CD4-positive, alpha-beta T cell treated with Interleukin-15 for 1 hour (primary cell): ENCODE data around the gene SELENOK.
"Not testable (repeated sequence)": the region's sequence is repeated elsewhere in the genome, so short reads cannot be mapped to it uniquely, and the experiment has no call there.

ENCODE experiments used
- DNase-seq: peaks from one replicate; pipeline ENCODE4 v3.0.0-alpha.2; 2020

The SELENOK gene

GRCh38 chr3:53891497-53892285 is at the start of gene SELENOK:
Gene SELENOK (minus strand): TSS chr3:53891859.
- peak; percentile 99 for DNase-seq

- no peak for DNase-seq
These were observed 49.5 kb upstream of the SELENOK start for GRCh38 chr3:53941184-53941583.

- DNase-seq, result no peak
These were observed 49.0 kb upstream of the SELENOK start for GRCh38 chr3:53940623-53941022.

- no peak for DNase-seq
These were observed 48.2 kb upstream of the SELENOK start for GRCh38 chr3:53939813-53940212.

- DNase-seq, result no peak
These were observed 47.5 kb upstream of the SELENOK start for GRCh38 chr3:53939086-53939582.

GRCh38 chr3:53938645-53939044 is 47.0 kb upstream of the SELENOK start:
- no peak for DNase-seq

GRCh38 chr3:53936347-53936746 is 44.7 kb upstream of the SELENOK start:
- DNase-seq, result no peak

- no peak for DNase-seq
These were observed 43.7 kb upstream of the SELENOK start for GRCh38 chr3:53935283-53935901.

GRCh38 chr3:53927208-53927872 is 35.7 kb upstream of the SELENOK start:
- not testable (repeated sequence) for DNase-seq

GRCh38 chr3:53921296-53921695 is 29.6 kb upstream of the SELENOK start:
- DNase-seq, result no peak

GRCh38 chr3:53919741-53920140 is 28.1 kb upstream of the SELENOK start:
- DNase-seq, result no peak

GRCh38 chr3:53913401-53913800 is 21.7 kb upstream of the SELENOK start:
- no peak for DNase-seq

- no peak for DNase-seq
These were observed 11.1 kb upstream of the SELENOK start for GRCh38 chr3:53902711-53903110.

- no peak for DNase-seq
These were observed 10.4 kb upstream of the SELENOK start for GRCh38 chr3:53902067-53902466.

GRCh38 chr3:53900666-53901331 is 9.1 kb upstream of the SELENOK start:
- DNase-seq, result no peak

GRCh38 chr3:53899750-53900149 is 8.1 kb upstream of the SELENOK start:
- no peak for DNase-seq

GRCh38 chr3:53892286-53892637 is 603 bp upstream of the SELENOK start:
- no peak for DNase-seq

GRCh38 chr3:53890726-53891475 is 758 bp downstream of the SELENOK start:
- peak; percentile 71 for DNase-seq

- no peak for DNase-seq
These were observed 3.4 kb downstream of the SELENOK start for GRCh38 chr3:53888232-53888631.

GRCh38 chr3:53887446-53887845 is 4.2 kb downstream of the SELENOK start:
- no peak for DNase-seq

GRCh38 chr3:53885239-53885638 is 6.4 kb downstream of the SELENOK start:
- DNase-seq, result no peak

GRCh38 chr3:53884623-53885022 is 7.0 kb downstream of the SELENOK start:
- no peak for DNase-seq

GRCh38 chr3:53883008-53883407 is 8.7 kb downstream of the SELENOK start:
- no peak for DNase-seq
